Body of pancreas (tissue), 4 donors: ENCODE data around the gene ADCY9.

Source experiments
- POLR2A ChIP-seq, 3 donors: fragments of 450-650 bp; IDR thresholded peaks; one replicate each; pipeline ENCODE4 v1.6.1; 2016; ENCODE audit warnings: antibody characterized with exemption in 3 of 3, mild to moderate bottlenecking in 2 of 3
- TF ChIP-seq, protein P1 (sequence below), 7 experiments: fragments of 450-650 bp in 4 of 7; fragments of 200-600 bp in 3 of 7; sonication (generic) in 3 of 7; IDR thresholded peaks; one replicate each; pipeline ENCODE4 v1.5.1; 2016 to 2019; ENCODE audit warnings: antibody characterized with exemption in 7 of 7

DNA sequence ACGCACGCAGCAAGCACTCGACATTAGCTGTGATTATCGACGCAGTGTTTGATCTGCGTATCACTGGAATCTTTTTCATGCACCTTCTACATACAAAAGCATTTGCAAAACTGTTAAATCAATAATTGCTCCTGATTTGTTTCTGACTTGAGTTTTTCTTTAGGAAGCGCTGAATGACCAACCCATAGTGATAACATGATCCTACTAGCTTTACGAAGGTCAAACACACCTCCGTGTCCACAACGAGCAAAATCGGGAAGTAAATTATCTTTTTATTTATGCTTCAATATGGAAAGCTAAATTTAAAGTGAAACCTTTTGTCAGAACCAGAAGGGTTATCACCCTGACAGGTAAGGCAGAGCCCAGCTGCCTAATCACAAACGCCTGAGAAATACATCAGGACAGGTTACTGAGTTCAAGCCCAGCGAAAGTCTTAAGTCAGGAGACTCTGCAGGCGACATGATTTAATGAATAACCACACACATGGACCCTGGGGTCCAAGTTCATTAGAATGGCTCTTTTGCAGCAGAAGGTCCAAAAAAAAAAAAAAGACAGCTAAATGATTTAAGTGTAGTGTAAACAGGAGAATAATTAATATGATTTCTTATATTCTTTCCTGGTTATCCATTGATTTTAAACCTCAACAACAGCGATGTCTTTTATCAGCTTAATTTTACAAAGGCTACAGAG lies 104.2 kb downstream of the ADCY9 start:
- TF ChIP-seq POLR2A (IDR thresholded peaks at IDR 0.05), result no peak
- TF ChIP-seq, protein P1, sequence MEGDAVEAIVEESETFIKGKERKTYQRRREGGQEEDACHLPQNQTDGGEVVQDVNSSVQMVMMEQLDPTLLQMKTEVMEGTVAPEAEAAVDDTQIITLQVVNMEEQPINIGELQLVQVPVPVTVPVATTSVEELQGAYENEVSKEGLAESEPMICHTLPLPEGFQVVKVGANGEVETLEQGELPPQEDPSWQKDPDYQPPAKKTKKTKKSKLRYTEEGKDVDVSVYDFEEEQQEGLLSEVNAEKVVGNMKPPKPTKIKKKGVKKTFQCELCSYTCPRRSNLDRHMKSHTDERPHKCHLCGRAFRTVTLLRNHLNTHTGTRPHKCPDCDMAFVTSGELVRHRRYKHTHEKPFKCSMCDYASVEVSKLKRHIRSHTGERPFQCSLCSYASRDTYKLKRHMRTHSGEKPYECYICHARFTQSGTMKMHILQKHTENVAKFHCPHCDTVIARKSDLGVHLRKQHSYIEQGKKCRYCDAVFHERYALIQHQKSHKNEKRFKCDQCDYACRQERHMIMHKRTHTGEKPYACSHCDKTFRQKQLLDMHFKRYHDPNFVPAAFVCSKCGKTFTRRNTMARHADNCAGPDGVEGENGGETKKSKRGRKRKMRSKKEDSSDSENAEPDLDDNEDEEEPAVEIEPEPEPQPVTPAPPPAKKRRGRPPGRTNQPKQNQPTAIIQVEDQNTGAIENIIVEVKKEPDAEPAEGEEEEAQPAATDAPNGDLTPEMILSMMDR (IDR thresholded peaks at IDR 0.05), result no peak
